Measurements from ENCODE around the gene GZMB.

DNA sequence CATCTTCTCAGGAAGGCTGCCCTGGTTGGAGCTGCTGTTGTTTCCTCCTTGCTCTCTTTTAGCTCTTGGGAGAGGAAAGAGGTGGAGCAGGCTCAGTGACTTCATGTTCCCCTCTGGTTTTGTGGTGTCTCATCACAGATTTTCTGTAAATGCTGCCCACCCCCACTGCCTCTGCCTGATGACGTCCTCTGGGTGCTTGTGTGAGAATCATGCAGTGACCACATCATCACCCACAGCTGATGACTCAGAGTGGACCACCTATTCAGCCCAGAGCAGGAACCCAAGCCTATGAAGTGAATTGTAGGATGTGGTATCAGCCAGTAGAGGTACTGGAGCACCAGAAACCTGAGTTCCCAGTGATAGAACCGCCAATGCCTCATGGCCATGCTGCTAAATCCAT is at the start of gene GZMB:
- TF ChIP-seq, protein P1, sequence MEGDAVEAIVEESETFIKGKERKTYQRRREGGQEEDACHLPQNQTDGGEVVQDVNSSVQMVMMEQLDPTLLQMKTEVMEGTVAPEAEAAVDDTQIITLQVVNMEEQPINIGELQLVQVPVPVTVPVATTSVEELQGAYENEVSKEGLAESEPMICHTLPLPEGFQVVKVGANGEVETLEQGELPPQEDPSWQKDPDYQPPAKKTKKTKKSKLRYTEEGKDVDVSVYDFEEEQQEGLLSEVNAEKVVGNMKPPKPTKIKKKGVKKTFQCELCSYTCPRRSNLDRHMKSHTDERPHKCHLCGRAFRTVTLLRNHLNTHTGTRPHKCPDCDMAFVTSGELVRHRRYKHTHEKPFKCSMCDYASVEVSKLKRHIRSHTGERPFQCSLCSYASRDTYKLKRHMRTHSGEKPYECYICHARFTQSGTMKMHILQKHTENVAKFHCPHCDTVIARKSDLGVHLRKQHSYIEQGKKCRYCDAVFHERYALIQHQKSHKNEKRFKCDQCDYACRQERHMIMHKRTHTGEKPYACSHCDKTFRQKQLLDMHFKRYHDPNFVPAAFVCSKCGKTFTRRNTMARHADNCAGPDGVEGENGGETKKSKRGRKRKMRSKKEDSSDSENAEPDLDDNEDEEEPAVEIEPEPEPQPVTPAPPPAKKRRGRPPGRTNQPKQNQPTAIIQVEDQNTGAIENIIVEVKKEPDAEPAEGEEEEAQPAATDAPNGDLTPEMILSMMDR (IDR thresholded peaks at IDR 0.05): no peak
- no peak for TF ChIP-seq POLR2AphosphoS5 (IDR thresholded peaks at IDR 0.05)

Measured in esophagus muscularis mucosa (tissue), 3 donors.